HCT116 (cell line): ENCODE measurements around the gene PLAAT3. TPM values are rescaled to one million over a fixed set of nuclear protein-coding genes. Genes with fewer than 3 reads are reported as not detected.
"Not testable (repeated sequence)": the region's sequence is repeated elsewhere in the genome, so short reads cannot be mapped to it uniquely, and the experiment has no call there.

Experiments used
- ATAC-seq: fragments of 200-7000 bp; cut with Tn5 transposase; 2 replicates; pipeline ENCODE4 v1.9.1; 2020; ENCODE audit warnings: mild to moderate bottlenecking, moderate library complexity
- BruUV-seq: library from RNA; stranded (reverse); fragments of 400-500 nt; replicated peaks from 2 replicates; lab custom pipeline; 2021; lab: Mats Ljungman, UMichigan
- CTCF ChIA-PET: fragments of 300-600 bp; sonication (Branson Sonifier 250); formaldehyde crosslinking; loops from one replicate; lab custom pipeline; 2021; ENCODE audit warnings: antibody characterized with exemption; lab: Charles Lee
- POLR2A ChIA-PET: fragments of 300-600, 350-600 bp; sonication (Branson Sonifier 250); formaldehyde crosslinking; loops from one replicate; lab custom pipeline; 2021; ENCODE audit warnings: antibody characterized with exemption; lab: Charles Lee
- RAD21 ChIA-PET, 2 experiments: fragments of 300-600 bp; sonication (Branson Sonifier 250); formaldehyde crosslinking; loops; one replicate each; lab custom pipeline; 2023; ENCODE audit warnings: low total read pairs in 2 of 2; ENCODE audit not compliant: uncharacterized antibody in 2 of 2, unreplicated experiment in 2 of 2, low non-redundant PET in 1 of 2; lab: Charles Lee
- DNase-seq: peaks from one replicate; pipeline ENCODE4 v3.0.0-alpha.2; 2010; ENCODE audit warnings: low read depth, low spot score
- H2AFZ ChIP-seq: fragments of 200-600 bp; shearing (Covaris generic), sonication (generic); 2 replicates; pipeline ENCODE4 v1.6.1; 2017; ENCODE audit warnings: low read depth, mixed run types, mixed read lengths, antibody characterized with exemption, low read length; ENCODE audit not compliant: poor library complexity, severe bottlenecking
- H3K27ac ChIP-seq: 2 replicates; pipeline ENCODE4 v1.5.1; 2012; ENCODE audit warnings: low read depth, low read length
- H3K27me3 ChIP-seq: fragments of 200-600 bp; sonication (generic); 2 replicates; pipeline ENCODE4 v1.6.1; 2016; ENCODE audit warnings: mixed run types, low read length, mixed read lengths; ENCODE audit not compliant: insufficient read depth
- H3K36me3 ChIP-seq, 2 experiments: fragments of 200-500 bp in 1 of 2; fragments of 200-600 bp in 1 of 2; sonication (Bioruptor generic) in 1 of 2; sonication (generic) in 1 of 2; 2 replicates each; pipeline versions ENCODE4 v1.5.1 to v1.6.1; 2014 to 2016; ENCODE audit warnings: low read length in 2 of 2, inconsistent platforms in 1 of 2, mixed read lengths in 1 of 2, mixed run types in 1 of 2; ENCODE audit not compliant: insufficient read depth in 2 of 2, control insufficient read depth in 1 of 2
- H3K4me1 ChIP-seq, 2 experiments: fragments of 200-600 bp in 1 of 2; sonication (generic) in 1 of 2; 2 replicates each; pipeline versions ENCODE4 v1.5.1 to v1.6.1; 2012 to 2017; ENCODE audit warnings: low read length in 2 of 2, inconsistent platforms in 1 of 2, mild to moderate bottlenecking in 1 of 2, mixed read lengths in 1 of 2, mixed run types in 1 of 2, moderate library complexity in 1 of 2; ENCODE audit not compliant: insufficient read depth in 2 of 2, control insufficient read depth in 1 of 2
- H3K4me2 ChIP-seq: fragments of 200-600 bp; sonication (generic); 2 replicates; pipeline ENCODE4 v1.6.1; 2017; ENCODE audit warnings: mixed run types, low read length, mixed read lengths
- H3K4me3 ChIP-seq, 2 experiments: fragments of 200-600 bp in 1 of 2; sonication (generic) in 1 of 2; replicated peaks in 1 of 2; 2 replicates each; pipeline ENCODE4 v1.5.1; 2011 to 2016; ENCODE audit warnings: low read length in 2 of 2, control low read depth in 1 of 2, low read depth in 1 of 2, mild to moderate bottlenecking in 1 of 2, mixed read lengths in 1 of 2, mixed run types in 1 of 2
- H3K79me2 ChIP-seq: fragments of 200-600 bp; sonication (generic); 2 replicates; pipeline ENCODE4 v1.6.1; 2017; ENCODE audit warnings: mild to moderate bottlenecking, mixed run types, low read length, moderate library complexity, mixed read lengths; ENCODE audit not compliant: insufficient read depth
- H3K9ac ChIP-seq: fragments of 200-600 bp; sonication (generic); 2 replicates; pipeline ENCODE4 v1.6.1; 2016; ENCODE audit warnings: low read length, mixed read lengths
- H3K9me2 ChIP-seq: fragments of 200-600 bp; sonication (generic), shearing (Covaris generic); 2 replicates; pipeline ENCODE4 v1.6.1; 2017; ENCODE audit warnings: mixed run types, mild to moderate bottlenecking, moderate library complexity; ENCODE audit not compliant: insufficient read depth
- H3K9me3 ChIP-seq, 2 experiments: fragments of 200-500 bp in 1 of 2; fragments of 200-600 bp in 1 of 2; sonication (Bioruptor generic) in 1 of 2; sonication (generic) in 1 of 2; 2 replicates each; pipeline ENCODE4 v1.6.1; 2014 to 2017; ENCODE audit warnings: low read length in 2 of 2, mixed read lengths in 2 of 2, inconsistent platforms in 1 of 2, low read depth in 1 of 2, mild to moderate bottlenecking in 1 of 2, mixed run types in 1 of 2, moderate library complexity in 1 of 2; ENCODE audit not compliant: control insufficient read depth in 1 of 2, insufficient read depth in 1 of 2
- H4K20me1 ChIP-seq: fragments of 200-600 bp; sonication (generic), shearing (Covaris generic); 2 replicates; pipeline ENCODE4 v1.6.1; 2017; ENCODE audit warnings: mixed run types, mild to moderate bottlenecking, moderate library complexity; ENCODE audit not compliant: insufficient read depth
- ATF3 ChIP-seq: IDR thresholded peaks from 2 replicates; pipeline ENCODE4 v1.6.1; 2012
- ELF1 ChIP-seq: IDR thresholded peaks from 2 replicates; pipeline ENCODE4 v1.6.1; 2012; ENCODE audit warnings: low read depth, borderline replicate concordance
- EZH2phosphoT487 ChIP-seq: fragments of 200-600 bp; IDR thresholded peaks from 2 replicates; pipeline ENCODE4 v1.6.1; 2018; ENCODE audit warnings: antibody characterized with exemption, borderline replicate concordance
- MAX ChIP-seq: IDR thresholded peaks from 2 replicates; pipeline ENCODE4 v1.6.1; 2012
- POLR2A ChIP-seq: IDR thresholded peaks from 2 replicates; pipeline ENCODE4 v1.7.0; 2011; ENCODE audit warnings: borderline replicate concordance; ENCODE audit not compliant: insufficient read depth, insufficient read length; ENCODE audit errors: extremely low read depth
- intact Hi-C: fragments of 100-400 bp; cut with micrococcal nuclease; formaldehyde crosslinking; loops from 2 replicates; pipeline ENCODE4 v1.10.0; 2022
- total RNA-seq: library from RNA; stranded (reverse); gene quantifications from one replicate; pipeline ENCODE4 v1.2.1, GENCODE V29; 2021; ENCODE audit not compliant: unreplicated experiment

The PLAAT3 gene
- total RNA-seq, 1 experiment from 2014 or later, result 31.1 TPM

- no TSS peak for BruUV-seq
- H4K20me1 ChIP-seq, result no peaks in the 10 kb centered on the region
- ChIA-PET POLR2A (no interaction called here), RAD21 (no interaction called here), CTCF (no interaction called here)
- H3K9me2 ChIP-seq, result no peaks in the 10 kb centered on the region
- intact Hi-C loops, result loop anchor here (10.0 kb wide), 1 partner anchor 132 kb away; no protein-coding TSS in a partner anchor
- ATAC-seq (no peak), DNase-seq (no peak)
- H3K4me3 ChIP-seq, result no peak overlapping the region
- H3K27ac ChIP-seq, result no peak overlapping the region
- H2AFZ ChIP-seq, result no peak overlapping the region
- TF ChIP-seq POLR2A (no peak), EZH2phosphoT487 (no peak), MAX (no peak), ELF1 (no peak), ATF3 (no peak)
- no peaks in the 10 kb centered on the region for H3K36me3 ChIP-seq
- no peak overlapping the region for H3K9ac ChIP-seq
- H3K4me1 ChIP-seq, result peaks cover 0 to 10% of the 10 kb centered on the region in 2 experiments; a peak in 1 of 4 replicates
- H3K79me2 ChIP-seq, result no peaks in the 10 kb centered on the region
- no peak overlapping the region for H3K4me2 ChIP-seq
- H3K27me3 ChIP-seq, result no peaks in the 10 kb centered on the region
- no peaks in the 10 kb centered on the region for H3K9me3 ChIP-seq
Measured at GRCh38 chr11:63603180-63603518, 11.1 kb downstream of the PLAAT3 start.

- POLR2A ChIA-PET, result interaction anchor here (0.6 kb wide), 1 partner anchor 14 kb away, joined by 3 read pairs; no protein-coding TSS in a partner anchor
- DNase-seq, RAD21 ChIA-PET, H3K9me3 ChIP-seq, H3K9ac ChIP-seq, ATAC-seq, H3K27me3 ChIP-seq, CTCF ChIA-PET, H3K4me3 ChIP-seq, H3K4me2 ChIP-seq, H2AFZ ChIP-seq, H4K20me1 ChIP-seq, H3K79me2 ChIP-seq, BruUV-seq, H3K9me2 ChIP-seq, H3K27ac ChIP-seq, H3K36me3 ChIP-seq: not testable (repeated sequence)
- intact Hi-C loops, result loop anchor here (10.0 kb wide), 1 partner anchor 132 kb away; no protein-coding TSS in a partner anchor
- peaks cover 0 to 10% of the 10 kb centered on the region in 2 experiments; a peak in 1 of 4 replicates for H3K4me1 ChIP-seq
Measured at GRCh38 chr11:63602290-63603179, 11.7 kb downstream of the PLAAT3 start.
